GM21825 (cell line): ENCODE measurements around the gene CDH23.

Experiments used
- ATAC-seq: cut with Tn5 transposase; IDR thresholded peaks from one replicate; pipeline ENCODE4 v1.9.1; 2021; ENCODE audit warnings: mild to moderate bottlenecking, moderate library complexity; ENCODE audit not compliant: unreplicated experiment

The CDH23 gene

DNA sequence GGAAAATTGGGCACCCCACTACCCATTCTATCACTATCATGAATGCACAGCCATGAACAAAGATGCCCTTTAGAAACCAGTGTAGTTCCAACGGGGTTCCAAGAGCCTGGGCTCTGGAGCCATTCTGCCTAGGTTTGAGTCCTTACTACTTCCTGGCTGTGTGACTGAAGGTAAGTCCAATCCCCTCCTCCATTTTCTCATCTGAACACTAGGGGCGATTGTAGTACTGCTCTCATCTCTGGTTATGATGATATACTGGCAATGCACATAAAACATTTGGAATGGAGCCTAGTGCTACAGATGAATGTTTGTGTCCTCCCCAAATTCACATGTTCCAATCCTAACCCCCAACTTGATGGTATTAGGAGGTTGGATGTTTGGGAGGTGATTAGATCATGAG is 28.1 kb upstream of the CDH23 start:
- ATAC-seq: no peak

DNA sequence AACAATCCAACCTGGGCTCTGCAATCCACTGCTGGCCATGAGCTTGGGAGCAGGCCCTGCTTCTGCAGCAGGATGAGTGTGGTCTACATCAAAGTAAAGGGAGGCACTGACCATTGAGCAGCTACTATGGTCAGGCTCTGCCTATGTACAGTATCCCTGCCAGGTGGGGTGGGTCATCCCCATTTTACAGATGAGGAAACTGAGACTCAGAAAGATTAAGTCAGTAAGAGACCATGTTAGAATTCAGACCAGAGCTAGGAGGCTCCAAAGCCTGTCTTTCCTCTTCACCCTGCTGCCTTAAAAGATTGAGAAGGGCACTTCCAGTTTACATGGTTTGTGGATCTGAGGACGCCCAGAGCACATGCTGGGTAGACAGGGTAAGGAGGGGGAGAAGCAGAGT is 27.1 kb upstream of the CDH23 start:
- ATAC-seq: no peak

DNA sequence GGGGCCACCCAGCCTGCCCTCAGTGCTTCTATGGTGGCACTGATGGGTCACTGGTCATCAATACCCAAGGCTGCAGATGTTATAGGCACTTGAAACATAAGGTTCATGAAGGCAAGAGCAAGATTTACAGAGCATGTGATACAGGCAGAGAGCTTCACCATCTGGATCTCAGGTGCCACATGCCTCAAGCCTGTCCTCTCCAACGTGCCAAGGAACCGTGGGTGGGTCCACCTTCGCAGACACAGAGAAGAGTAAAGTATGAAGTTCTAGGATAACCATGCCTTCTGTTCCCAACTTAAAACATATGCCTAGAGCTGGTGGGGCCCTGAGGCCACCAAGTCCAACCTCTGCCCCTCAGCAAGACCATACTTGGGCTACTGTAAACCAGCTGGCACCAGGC is 26.7 kb upstream of the CDH23 start:
- no peak for ATAC-seq

DNA sequence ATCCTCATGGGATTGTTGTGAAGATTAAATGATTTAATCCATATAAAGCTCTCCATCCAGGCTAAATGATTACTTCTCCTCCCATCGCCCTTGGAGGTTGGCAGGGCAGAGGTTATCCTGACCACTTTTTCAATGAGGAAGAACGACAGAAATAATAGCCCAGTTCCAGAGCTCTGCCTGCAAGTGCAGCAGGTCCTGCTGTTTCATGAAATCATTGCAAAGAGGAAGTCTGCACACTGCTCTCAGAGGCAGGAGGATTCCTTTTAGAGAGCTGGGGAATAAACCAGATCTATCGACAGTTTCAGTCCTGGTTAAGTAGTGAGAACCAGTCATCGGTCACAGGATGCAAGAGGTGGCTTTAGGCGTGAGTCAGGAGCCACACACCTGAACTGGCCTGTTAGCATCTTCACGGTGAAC is 25.0 kb upstream of the CDH23 start:
- ATAC-seq: peak; percentile 51

DNA sequence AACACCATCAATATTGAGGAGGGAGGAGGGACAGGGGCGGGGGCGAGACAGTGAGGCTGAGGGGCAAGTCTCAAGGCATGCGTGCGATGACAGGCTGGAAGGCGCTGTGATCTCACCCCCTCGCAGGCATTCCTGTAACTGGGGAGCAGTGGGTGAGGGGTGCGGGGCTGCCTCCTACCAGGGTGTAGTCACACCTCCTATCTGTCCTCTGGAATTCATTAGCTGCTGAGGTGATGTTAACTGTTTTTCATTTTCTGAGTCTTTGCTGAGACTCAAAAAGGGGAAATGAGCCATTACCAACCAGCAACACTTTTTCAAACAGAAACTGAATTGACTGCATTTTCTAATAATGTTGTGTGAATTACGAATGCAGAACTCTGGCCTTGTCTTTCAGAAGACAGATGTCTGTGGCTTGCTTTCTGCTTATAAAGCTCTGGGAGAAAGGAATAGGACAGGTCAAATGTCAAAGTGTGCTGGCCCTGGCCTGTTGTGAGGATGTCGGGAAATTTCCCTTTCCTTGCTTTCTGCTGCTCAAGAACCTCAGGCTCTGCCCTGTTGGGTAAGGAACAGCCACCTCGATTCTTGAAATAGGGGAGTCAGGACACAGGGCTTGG is 23.7 kb upstream of the CDH23 start:
- peak; percentile 42 for ATAC-seq

DNA sequence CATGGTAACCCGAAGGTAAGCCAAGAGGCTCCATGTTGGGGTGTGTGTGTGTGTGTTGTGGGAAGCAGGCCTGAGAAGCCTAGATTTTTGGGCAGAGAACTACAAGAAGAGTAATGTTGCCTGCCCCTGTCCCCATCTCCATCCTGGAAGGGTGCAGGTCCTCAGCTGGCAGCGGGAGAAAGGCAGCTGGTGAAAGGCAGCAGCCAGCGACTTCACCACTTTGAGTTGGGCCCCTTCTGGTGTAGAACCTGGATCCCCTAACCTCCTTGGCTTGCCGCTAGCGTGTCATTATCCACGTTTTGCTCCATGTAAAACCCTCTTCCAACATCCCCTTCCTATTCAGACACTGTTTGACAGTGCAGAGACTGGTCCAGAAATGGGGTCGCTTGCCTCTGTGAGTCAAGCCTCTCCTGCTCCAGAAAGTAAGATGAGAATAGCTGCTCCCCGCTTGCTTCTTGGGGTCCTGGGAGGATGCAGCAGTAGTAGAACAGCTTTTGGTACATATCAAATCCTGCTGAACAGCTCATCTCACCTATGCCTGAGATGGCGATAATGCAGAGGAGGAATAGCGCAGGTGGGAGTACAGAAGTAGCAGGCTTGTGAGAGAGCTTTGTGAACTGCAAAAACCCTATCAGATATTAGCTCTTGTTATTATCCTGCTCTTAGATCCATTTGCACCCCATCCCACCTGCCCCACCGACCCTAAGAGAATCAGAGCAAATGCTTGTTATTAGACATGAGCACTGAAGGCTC is 22.1 kb upstream of the CDH23 start:
- ATAC-seq: no peak

DNA sequence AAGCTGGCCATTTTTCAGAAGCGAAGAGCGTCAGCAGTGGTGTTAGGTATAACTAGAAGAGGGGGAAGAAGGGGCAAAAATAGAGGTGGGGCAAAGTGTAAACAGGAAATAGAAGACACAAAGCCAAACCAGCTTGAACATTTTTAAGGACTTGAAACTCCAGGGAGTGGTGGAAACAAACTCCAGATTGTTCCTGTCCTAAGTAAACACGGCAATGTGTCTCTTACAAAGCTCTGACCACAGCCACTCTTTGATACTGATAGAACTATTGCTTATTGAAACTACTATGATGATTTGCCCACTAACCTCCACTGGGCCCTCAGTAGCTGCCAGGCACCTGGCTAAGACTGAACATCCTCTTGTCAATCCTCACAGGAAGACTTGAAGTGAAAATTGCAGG is 20.8 kb upstream of the CDH23 start:
- ATAC-seq: no peak

DNA sequence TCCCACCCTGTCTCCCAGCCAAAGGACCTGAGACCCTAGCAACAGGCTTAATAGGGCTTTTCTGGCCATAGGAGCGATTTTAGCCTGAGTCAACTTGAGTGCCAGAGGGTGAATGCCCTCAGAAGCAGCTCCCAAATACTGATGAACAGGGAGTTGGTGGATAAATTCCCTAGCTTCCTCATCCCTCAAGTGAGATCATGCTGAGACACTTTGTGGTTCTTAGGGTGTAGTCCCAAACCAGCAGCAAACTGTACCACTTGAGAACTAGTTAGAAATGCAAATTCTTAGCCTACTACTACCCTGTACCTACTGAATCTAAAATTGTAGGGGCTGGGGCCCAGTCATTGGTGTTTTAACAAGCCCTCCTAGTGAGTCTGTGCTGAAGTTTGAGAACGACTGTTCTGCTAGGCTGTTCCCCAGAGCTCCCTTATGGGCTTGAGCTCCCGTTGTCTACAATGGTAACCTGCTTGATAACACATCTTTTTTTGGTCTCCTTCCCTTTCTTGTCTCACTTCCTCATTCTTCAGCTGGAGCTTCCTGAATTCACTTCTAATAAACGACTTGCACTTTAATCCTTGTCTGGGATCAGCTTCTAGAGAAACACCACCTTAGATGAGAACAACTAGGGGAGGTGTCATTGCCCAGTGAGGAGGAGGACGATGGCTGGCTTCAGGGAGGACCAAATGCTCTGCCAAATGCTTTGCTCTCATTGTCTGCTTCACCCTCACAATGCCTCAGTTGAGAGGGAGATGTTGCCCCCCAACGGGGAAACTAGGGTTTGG is 18.2 kb upstream of the CDH23 start:
- ATAC-seq: no peak

DNA sequence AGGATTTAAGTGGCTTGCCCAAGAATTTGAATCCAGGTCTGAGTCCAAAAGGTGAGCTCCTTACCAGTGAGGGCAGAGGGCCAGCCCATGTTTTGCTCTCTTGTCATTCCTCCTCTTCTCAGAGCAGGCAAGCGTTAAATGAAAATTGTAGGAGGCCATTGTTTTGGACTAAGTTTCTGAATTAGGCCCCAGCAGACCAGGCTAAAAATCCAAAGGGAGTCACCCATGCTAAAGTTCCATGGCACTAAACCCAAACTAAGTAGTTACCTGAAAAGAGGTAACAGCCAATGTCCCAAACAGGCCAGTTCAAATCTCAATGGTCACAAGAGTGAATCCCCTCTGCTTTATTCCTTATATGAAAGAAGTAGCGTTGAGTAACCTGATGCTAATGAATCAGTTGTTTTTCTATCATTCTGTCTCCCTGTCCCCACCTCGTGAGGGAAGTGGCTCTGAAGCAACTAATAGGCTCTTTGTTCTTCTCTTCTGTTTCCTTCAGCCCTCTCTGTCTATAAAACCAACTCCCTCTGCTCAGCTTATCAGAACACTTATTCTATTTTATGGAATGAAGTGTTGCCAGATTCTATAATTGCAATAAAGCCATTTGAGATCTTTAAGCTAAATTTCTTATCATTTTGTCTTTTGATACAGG is 17.5 kb upstream of the CDH23 start:
- no peak for ATAC-seq

DNA sequence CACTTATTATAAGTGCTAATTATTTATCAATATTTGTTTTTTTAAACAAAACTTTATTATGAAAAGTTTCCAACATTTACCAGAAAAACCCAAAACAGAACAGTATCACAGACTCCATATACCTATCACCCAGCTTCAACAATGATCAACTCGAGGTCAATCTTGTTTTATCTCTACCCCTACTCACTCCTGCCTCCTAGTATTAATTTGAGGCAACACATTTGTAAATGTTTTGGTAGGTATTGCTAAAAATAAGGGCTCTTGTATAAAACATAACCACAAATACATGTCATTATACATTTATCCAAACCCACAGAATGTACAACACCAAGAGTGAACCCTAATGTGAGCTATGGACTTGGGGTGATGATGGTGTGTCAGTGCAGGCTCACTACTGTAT is 15.9 kb upstream of the CDH23 start:
- ATAC-seq: no peak

DNA sequence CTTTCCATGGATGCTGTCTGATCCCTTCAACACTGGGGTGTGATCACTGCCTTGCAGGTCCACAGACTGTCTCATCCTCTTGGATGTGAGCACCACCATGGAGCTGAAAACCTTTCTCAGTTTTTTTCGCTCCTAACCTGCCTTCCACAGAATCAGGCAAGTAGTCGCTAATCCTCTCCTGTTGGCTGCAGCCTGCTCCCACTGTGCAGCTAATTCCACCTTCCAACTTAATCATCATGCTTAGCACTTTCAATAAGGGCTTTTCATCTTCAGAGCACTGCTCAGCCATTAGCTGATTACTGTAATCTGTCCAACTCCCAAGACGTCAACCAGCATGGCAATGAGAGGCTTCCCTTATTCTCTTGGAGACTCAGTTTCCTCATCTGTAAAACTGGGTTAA is 15.1 kb upstream of the CDH23 start:
- ATAC-seq: no peak

DNA sequence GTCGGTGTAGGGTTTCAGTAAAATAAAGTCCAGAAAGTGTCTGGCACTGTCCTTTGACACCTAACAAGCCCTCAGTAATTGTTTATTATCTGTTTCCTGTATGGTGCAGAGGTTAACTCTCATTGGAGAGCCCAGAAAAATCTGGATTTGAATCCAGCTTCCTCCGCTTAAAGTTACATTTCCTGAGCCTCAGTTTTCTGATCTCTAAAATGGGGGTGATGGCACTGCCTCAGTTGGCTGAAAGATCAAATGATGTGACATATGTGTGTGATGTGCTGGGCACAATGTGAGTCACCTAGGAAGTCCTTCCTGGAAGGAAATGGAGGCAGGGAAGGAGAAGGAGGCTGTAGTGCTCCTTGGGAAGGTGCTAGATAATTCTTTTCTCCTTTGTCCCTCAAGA is 14.7 kb upstream of the CDH23 start:
- no peak for ATAC-seq

DNA sequence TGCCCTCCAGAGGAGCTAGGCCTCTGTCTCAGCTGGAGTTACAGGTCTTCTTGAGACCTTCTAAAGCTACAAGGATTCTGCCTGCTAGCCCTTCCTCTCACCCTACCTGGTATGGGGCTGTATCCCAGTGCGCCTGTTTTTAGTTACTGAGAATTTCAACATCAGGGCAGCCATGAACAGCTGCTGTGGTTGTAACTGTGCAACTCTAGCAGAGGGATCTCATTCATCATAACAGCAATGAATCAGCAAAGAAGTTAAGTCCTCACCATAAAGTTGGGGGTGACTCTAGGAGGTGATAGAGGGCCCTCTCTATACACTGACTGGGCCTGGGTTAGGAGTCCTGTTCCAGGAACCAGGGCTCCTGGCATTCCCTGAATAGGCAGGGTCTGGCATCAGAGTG is 14.0 kb upstream of the CDH23 start:
- no peak for ATAC-seq

DNA sequence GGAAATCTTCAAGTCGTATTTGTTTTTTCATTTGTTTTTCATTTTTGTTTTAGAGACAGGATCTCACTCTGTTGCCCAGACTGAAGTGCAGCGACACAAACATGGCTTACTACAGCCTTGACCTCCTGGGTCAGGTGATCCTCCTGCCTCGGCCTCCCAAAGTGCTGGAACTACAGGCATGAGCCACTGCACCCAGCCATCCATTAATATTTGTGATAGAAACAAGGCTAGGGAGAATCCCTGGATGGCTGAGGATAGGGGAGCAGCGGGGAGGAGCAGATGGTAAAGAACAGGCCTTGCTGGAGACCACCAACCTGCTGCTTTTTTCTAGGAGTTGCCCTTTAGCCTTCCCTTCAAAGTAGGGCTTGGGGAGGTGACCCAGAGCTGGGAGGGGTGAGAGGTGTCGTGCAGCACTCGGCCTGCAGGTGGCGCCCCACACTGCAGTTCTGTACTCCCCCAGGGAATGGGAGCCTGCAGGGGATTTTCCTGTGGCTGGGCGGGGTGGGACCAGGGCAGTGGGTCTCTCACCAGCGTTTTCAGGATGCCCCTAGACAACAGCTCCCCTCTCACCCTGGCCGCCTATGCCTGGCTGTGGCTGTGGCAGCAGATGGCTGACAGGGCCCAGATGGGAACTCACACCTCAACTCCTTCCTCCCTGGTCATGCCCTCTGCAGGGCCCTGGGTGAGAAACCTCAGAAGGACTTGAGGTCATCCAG is 12.6 kb upstream of the CDH23 start:
- no peak for ATAC-seq

DNA sequence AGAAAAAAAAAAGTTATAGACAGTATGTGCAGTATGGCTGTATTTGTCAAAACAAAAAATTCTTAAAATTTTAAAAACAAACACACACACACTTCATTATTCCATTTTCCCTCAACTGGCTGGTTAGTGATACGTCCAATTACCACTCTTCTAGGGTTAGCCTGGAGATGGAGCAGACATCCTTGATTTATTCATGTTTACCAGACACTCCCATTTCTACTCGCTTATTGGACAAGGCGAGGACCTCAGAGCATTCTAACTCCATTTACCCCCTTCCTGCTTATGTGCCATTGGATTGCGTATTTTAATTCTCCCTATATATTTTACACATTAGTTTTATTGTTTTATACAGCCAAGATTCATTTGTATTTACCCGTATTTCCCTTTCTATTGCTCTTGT is 8.5 kb upstream of the CDH23 start:
- ATAC-seq: no peak

DNA sequence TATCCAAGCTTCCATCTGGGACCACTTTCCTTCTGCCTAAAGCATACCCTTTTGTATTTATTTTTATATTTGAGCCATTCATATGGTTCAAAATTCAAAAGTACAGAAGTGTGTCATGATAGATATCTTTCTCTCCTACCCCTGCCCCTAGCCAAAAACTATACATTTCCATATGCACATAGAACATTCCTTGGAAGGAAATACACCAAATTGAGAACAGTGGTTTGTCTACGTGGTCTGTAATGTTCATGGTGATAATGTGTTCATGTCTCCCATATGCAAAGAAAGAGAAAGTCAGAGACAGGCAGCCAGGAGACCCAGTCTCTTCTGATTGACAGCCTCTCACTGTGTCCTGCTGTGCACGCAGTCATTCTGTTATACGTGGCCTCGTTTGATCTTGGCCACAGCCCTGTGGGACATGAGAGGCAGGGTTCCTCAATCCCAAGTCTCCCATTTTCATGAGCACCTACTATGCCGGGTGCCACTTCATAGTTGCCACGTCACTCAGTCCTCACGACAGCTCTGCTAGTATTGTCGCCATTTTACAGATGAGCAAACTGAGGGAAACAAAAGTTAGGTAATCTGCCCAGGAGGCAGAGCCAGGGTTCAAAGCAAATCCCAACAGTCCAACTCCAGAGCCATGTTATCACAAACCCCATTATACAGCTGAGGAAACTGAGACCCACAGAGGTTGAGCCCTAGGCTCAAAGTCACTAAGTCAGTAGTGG is 8.0 kb upstream of the CDH23 start:
- ATAC-seq: no peak

DNA sequence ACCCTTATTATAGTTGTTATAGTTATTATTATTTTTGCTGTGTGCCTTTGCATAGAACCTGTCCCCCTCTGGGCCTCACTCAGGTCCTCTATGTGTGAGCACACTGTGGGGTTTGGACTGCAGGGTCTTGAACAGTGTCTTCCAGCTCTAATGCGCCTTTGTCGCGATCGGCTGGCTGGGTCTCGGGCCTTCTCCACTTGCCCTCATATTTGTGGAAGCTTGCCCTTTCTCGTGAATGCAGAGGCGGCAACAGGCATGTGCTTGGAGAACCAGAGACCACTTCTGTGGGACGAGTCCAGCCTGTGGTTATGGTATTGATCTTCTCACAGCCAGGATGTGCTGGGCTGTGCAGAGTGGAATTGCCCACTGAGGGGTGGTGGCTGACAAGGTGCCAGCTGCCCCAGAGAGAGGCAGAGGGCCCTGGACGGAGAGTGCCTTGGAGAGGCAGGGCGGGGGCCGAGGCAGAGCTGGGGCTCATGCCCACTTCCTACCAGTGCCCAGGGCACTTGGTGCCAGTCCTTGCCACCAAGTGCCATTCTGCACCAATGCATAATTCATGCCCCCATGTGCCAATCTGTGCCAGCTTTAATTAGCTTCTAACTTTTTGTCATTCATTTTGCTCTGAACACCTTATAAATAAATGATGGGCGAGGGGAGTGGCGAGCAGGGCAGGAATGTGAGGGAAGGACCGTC is 6.8 kb upstream of the CDH23 start:
- no peak for ATAC-seq

DNA sequence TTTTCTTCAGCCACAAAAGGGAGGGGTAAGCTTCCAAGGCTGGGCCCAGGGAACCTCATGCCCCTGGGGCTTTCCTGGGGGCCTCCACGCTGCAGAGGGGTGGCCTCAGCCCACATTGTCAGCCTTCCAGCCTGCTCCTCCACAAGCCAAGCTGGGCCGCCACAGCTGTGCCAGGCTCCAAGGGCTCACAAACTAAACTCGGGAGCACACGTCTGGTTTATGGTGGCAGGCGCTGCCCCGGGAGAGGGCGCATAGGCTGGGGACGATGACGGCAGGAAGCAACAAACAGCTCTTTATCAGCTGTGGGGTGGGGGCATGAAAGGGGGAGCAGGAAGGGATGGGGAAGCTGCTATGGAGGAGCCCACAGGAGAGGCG is 6.3 kb upstream of the CDH23 start:
- no peak for ATAC-seq

DNA sequence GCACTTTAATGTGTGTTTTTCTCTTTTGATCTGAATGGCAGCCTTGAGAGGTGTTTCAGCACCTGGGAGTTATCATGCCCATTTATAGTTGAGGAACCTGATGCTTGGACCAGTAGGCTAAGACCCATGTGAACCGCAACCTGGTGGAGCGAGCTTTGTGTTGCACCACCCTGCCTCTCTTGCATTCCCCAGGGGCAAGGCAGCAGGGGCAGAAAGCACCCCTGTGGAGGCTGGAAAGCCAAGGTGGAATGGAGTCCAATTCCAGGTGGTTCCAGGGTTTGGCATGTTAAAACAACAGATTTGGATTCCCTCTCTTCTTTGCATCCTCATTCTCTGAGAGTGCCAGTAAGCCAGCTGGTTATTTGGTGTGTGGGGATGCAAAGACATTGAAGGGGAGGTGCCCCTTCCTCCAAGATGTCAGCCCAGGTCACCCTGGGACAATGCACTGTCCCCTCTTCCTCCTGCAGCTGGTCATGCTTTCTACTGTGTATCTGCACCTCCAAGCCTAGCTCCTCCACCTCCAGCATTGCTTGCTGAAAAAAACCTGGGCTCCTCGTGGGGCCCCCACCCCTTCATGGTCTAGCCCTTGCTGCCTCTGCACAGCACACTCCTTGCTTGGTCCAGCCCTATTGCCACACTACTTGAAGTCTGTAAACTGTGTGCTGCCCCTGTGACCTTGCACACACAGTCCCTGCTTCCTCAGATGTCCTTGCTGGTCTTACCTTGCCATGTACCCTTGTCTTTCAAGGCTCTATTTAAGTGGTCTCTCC is 5.6 kb upstream of the CDH23 start:
- ATAC-seq: no peak
